ENCODE data around the gene APC2.
A peak's percentile ranks its signal among the peaks of the same experiment; 100 is the strongest.

GRCh38 chr19:1478934-1479707 lies 29.2 kb downstream of the APC2 start, which contains the start of gene C19orf25:
- TF ChIP-seq POLR2A (IDR thresholded peaks at IDR 0.05) (peak in 2 of 3 donors; percentile 37 to 61), CTCF (IDR thresholded peaks at IDR 0.05 in 8 of 11, conservative IDR thresholded peaks at IDR 0.05 in 3 of 11) (peak in 1 of 11 experiments; percentile 15)
